Astrocyte (in vitro differentiated cells and primary cell): Measurements from ENCODE around the gene LRRK1.

ENCODE experiments used
- EZH2 ChIP-seq: IDR thresholded peaks from 2 replicates; pipeline ENCODE4 v1.6.1; 2012; ENCODE audit warnings: mild to moderate bottlenecking, low read length, inconsistent platforms; ENCODE audit not compliant: insufficient read depth
- TF ChIP-seq, protein P1 (sequence below): IDR thresholded peaks from 2 replicates; pipeline ENCODE4 v1.5.1; 2011; ENCODE audit warnings: low read depth, mild to moderate bottlenecking, inconsistent platforms, low read length, moderate library complexity; ENCODE audit not compliant: insufficient read depth

DNA sequence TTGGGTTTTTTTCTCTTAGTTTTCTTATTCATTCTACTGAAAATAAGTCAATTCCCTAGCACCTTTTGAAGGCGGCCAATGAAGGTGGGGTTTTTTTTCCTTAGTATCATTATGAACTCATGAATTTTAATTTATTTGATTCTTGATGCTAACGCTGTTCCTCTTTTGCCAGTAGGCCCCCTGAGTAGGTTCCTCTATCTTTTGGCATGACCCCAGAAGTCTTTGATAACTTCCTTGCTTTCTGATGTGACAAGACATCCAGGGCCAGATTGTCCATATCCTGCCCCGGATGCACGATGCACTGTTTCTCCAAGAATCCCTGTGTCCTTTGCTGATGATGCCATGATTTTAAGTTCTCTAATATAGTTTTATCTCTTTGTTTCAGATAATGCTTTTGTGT is 20.6 kb downstream of the LRRK1 start:
- TF ChIP-seq, protein P1, sequence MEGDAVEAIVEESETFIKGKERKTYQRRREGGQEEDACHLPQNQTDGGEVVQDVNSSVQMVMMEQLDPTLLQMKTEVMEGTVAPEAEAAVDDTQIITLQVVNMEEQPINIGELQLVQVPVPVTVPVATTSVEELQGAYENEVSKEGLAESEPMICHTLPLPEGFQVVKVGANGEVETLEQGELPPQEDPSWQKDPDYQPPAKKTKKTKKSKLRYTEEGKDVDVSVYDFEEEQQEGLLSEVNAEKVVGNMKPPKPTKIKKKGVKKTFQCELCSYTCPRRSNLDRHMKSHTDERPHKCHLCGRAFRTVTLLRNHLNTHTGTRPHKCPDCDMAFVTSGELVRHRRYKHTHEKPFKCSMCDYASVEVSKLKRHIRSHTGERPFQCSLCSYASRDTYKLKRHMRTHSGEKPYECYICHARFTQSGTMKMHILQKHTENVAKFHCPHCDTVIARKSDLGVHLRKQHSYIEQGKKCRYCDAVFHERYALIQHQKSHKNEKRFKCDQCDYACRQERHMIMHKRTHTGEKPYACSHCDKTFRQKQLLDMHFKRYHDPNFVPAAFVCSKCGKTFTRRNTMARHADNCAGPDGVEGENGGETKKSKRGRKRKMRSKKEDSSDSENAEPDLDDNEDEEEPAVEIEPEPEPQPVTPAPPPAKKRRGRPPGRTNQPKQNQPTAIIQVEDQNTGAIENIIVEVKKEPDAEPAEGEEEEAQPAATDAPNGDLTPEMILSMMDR: no peak
- TF ChIP-seq EZH2: no peak
